WERI-Rb-1 (cell line): ENCODE data around the gene KIAA1217.

Experiments
- DNase-seq: peaks from one replicate; pipeline ENCODE4 v3.0.0-alpha.2; 2020
- H3K27ac ChIP-seq: fragments of 250-450 bp; sonication (Bioruptor Pico); 2 replicates; pipeline ENCODE4 v1.5.1; 2020; ENCODE audit warnings: mild to moderate bottlenecking, moderate library complexity
- H3K27me3 ChIP-seq: fragments of 250-450 bp; sonication (Bioruptor Pico); 2 replicates; pipeline ENCODE4 v1.5.1; 2021; ENCODE audit warnings: mild to moderate bottlenecking, low read depth, moderate library complexity; ENCODE audit not compliant: insufficient read depth, severe bottlenecking
- H3K36me3 ChIP-seq: fragments of 250-450 bp; sonication (Bioruptor Pico); 2 replicates; pipeline ENCODE4 v1.5.1; 2020; ENCODE audit warnings: mild to moderate bottlenecking, moderate library complexity
- H3K4me3 ChIP-seq: 2 replicates; pipeline ENCODE4 v1.5.1; 2011; ENCODE audit warnings: low read depth, mild to moderate bottlenecking, control low read depth, low read length
- H3K9me3 ChIP-seq: fragments of 250-450 bp; sonication (Bioruptor Pico); 2 replicates; pipeline ENCODE4 v1.5.1; 2021; ENCODE audit warnings: mild to moderate bottlenecking, moderate library complexity; ENCODE audit not compliant: severe bottlenecking
- CTCF ChIP-seq: IDR thresholded peaks from 2 replicates; pipeline ENCODE4 v1.5.1; 2011; ENCODE audit warnings: low read depth, mild to moderate bottlenecking, control low read depth, inconsistent platforms, low read length

Gene KIAA1217

GRCh38 chr10:24254180-24254579 lies 45.2 kb downstream of the KIAA1217 start:
- TF ChIP-seq CTCF: no peak
- no peaks in the 10 kb centered on the region for H3K27me3 ChIP-seq
- no peak overlapping the region for H3K27ac ChIP-seq
- DNase-seq: no peak
- H3K36me3 ChIP-seq: no peaks in the 10 kb centered on the region
- no peaks in the 10 kb centered on the region for H3K9me3 ChIP-seq
- H3K4me3 ChIP-seq: no peak overlapping the region

GRCh38 chr10:24255115-24255880 lies 46.4 kb downstream of the KIAA1217 start:
- Histone ChIP-seq H3K4me3 (no peak overlapping the region), H3K36me3 (no peaks in the 10 kb centered on the region), H3K27me3 (no peaks in the 10 kb centered on the region), H3K27ac (peak overlapping the region; percentile 51), H3K9me3 (no peaks in the 10 kb centered on the region)
- no peak for TF ChIP-seq CTCF
- no peak for DNase-seq

GRCh38 chr10:24255881-24256311 lies 47.0 kb downstream of the KIAA1217 start:
- no peaks in the 10 kb centered on the region for H3K9me3 ChIP-seq
- DNase-seq: peak; percentile 54
- H3K4me3 ChIP-seq: no peak overlapping the region
- peak overlapping the region; percentile 51 for H3K27ac ChIP-seq
- no peaks in the 10 kb centered on the region for H3K36me3 ChIP-seq
- H3K27me3 ChIP-seq: no peaks in the 10 kb centered on the region
- no peak for TF ChIP-seq CTCF

GRCh38 chr10:24256619-24257107 lies 47.7 kb downstream of the KIAA1217 start:
- Histone ChIP-seq H3K4me3 (no peak overlapping the region), H3K27me3 (no peaks in the 10 kb centered on the region), H3K27ac (no peak overlapping the region)

GRCh38 chr10:24257588-24257987 lies 48.6 kb downstream of the KIAA1217 start:
- Histone ChIP-seq H3K27ac (no peak overlapping the region), H3K9me3 (no peaks in the 10 kb centered on the region), H3K36me3 (no peaks in the 10 kb centered on the region), H3K27me3 (no peaks in the 10 kb centered on the region), H3K4me3 (no peak overlapping the region)
- TF ChIP-seq CTCF: no peak
- DNase-seq: no peak

More at GRCh38 chr10:24256619-24257107, 47.7 kb downstream of the KIAA1217 start:
- TF ChIP-seq CTCF: no peak
- no peak for DNase-seq
- H3K36me3 ChIP-seq: no peaks in the 10 kb centered on the region
- H3K9me3 ChIP-seq: no peaks in the 10 kb centered on the region
